ENCODE results near the gene NFYA. TPM values are rescaled to one million over a fixed set of nuclear protein-coding genes. Genes with fewer than 3 reads are reported as not detected.

The NFYA gene
- total RNA-seq, 1 donor from 2014 or later, result 27.8 TPM

GRCh38 chr6:41135062-41135832 lies 62.5 kb downstream of the NFYA start:
- DNase-seq (ENCODE audit: low read depth), result no peak
- no peaks in the 10 kb centered on the region for H3K27me3 Mint-ChIP-seq (ENCODE audit: low read depth, unreplicated experiment)
- Histone ChIP-seq H3K9me3 (ENCODE audit: insufficient read depth, low read depth, low read length) (no peaks in the 10 kb centered on the region), H3K27me3 (ENCODE audit: insufficient read depth, low read length) (no peaks in the 10 kb centered on the region), H3K4me3 (ENCODE audit: insufficient read depth, low read depth, low read length) (no peak overlapping the region), H3K4me2 (ENCODE audit: low read length) (no peak overlapping the region), H3K4me1 (ENCODE audit: insufficient read depth, low read length) (no peaks in the 10 kb centered on the region), H3K27ac (ENCODE audit: low read depth, low read length) (no peak overlapping the region), H3K79me2 (ENCODE audit: insufficient read depth, low read length) (no peaks in the 10 kb centered on the region), H3K9ac (ENCODE audit: low read length) (no peak overlapping the region), H4K20me1 (ENCODE audit: insufficient read depth, low read length) (no peaks in the 10 kb centered on the region), H3K36me3 (ENCODE audit: insufficient read depth, low read length) (no peaks in the 10 kb centered on the region), H2AFZ (ENCODE audit: low read depth, low read length) (no peak overlapping the region)
- H3K36me3 Mint-ChIP-seq (ENCODE audit: low read depth, unreplicated experiment), result peaks cover 9% of the 10 kb centered on the region
- no peak overlapping the region for H3K27ac Mint-ChIP-seq (ENCODE audit: unreplicated experiment)
- H3K4me3 Mint-ChIP-seq (ENCODE audit: unreplicated experiment), result no peak overlapping the region
- TF ChIP-seq CTCF (IDR thresholded peaks at IDR 0.05; ENCODE audit: insufficient read depth, low read depth, low read length) (no peak), EZH2 (IDR thresholded peaks at IDR 0.05; ENCODE audit: insufficient read depth, low read length) (no peak)
- peaks cover 2% of the 10 kb centered on the region for H3K4me1 Mint-ChIP-seq (ENCODE audit: low read depth, unreplicated experiment)
- FAIRE-seq, result no peak
- no peaks in the 10 kb centered on the region for H3K9me3 Mint-ChIP-seq (ENCODE audit: unreplicated experiment)

- no peaks in the 10 kb centered on the region for H3K4me1 ChIP-seq (ENCODE audit: insufficient read depth, low read length)
- Mint-ChIP-seq H3K27me3 (ENCODE audit: low read depth, unreplicated experiment) (no peaks in the 10 kb centered on the region), H3K27ac (ENCODE audit: unreplicated experiment) (no peak overlapping the region), H3K4me3 (ENCODE audit: unreplicated experiment) (no peak overlapping the region), H3K36me3 (ENCODE audit: low read depth, unreplicated experiment) (peaks cover 9% of the 10 kb centered on the region), H3K9me3 (ENCODE audit: unreplicated experiment) (no peaks in the 10 kb centered on the region), H3K4me1 (ENCODE audit: low read depth, unreplicated experiment) (peaks cover 2% of the 10 kb centered on the region)
- H3K9me3 ChIP-seq (ENCODE audit: insufficient read depth, low read depth, low read length), result no peaks in the 10 kb centered on the region
- H2AFZ ChIP-seq (ENCODE audit: low read depth, low read length), result no peak overlapping the region
- no peak overlapping the region for H3K9ac ChIP-seq (ENCODE audit: low read length)
- DNase-seq (ENCODE audit: low read depth), result no peak
- no peaks in the 10 kb centered on the region for H4K20me1 ChIP-seq (ENCODE audit: insufficient read depth, low read length)
- no peak for FAIRE-seq
- H3K79me2 ChIP-seq (ENCODE audit: insufficient read depth, low read length), result no peaks in the 10 kb centered on the region
- H3K27ac ChIP-seq (ENCODE audit: low read depth, low read length), result no peak overlapping the region
- TF ChIP-seq EZH2 (IDR thresholded peaks at IDR 0.05; ENCODE audit: insufficient read depth, low read length) (no peak), CTCF (IDR thresholded peaks at IDR 0.05; ENCODE audit: insufficient read depth, low read depth, low read length) (no peak)
- no peak overlapping the region for H3K4me2 ChIP-seq (ENCODE audit: low read length)
- no peak overlapping the region for H3K4me3 ChIP-seq (ENCODE audit: insufficient read depth, low read depth, low read length)
- no peaks in the 10 kb centered on the region for H3K36me3 ChIP-seq (ENCODE audit: insufficient read depth, low read length)
- H3K27me3 ChIP-seq (ENCODE audit: insufficient read depth, low read length), result no peaks in the 10 kb centered on the region
Observed at GRCh38 chr6:41136911-41137310, 64.1 kb downstream of the NFYA start.

GRCh38 chr6:41147917-41148316 lies 75.1 kb downstream of the NFYA start:
- H4K20me1 ChIP-seq (ENCODE audit: insufficient read depth, low read length), result no peaks in the 10 kb centered on the region
- DNase-seq (ENCODE audit: low read depth), result no peak
- no peak overlapping the region for H3K9ac ChIP-seq (ENCODE audit: low read length)
- no peak overlapping the region for H3K4me3 Mint-ChIP-seq (ENCODE audit: unreplicated experiment)
- FAIRE-seq, result no peak
- H3K27ac Mint-ChIP-seq (ENCODE audit: unreplicated experiment), result no peak overlapping the region
- no peaks in the 10 kb centered on the region for H3K9me3 Mint-ChIP-seq (ENCODE audit: unreplicated experiment)
- no peaks in the 10 kb centered on the region for H3K36me3 Mint-ChIP-seq (ENCODE audit: low read depth, unreplicated experiment)
- peaks cover 17% of the 10 kb centered on the region for H3K27me3 Mint-ChIP-seq (ENCODE audit: low read depth, unreplicated experiment)
- H3K4me3 ChIP-seq (ENCODE audit: insufficient read depth, low read depth, low read length), result no peak overlapping the region
- no peaks in the 10 kb centered on the region for H3K27me3 ChIP-seq (ENCODE audit: insufficient read depth, low read length)
- no peak overlapping the region for H3K4me2 ChIP-seq (ENCODE audit: low read length)
- H3K4me1 Mint-ChIP-seq (ENCODE audit: low read depth, unreplicated experiment), result no peaks in the 10 kb centered on the region
- H2AFZ ChIP-seq (ENCODE audit: low read depth, low read length), result no peak overlapping the region
- no peak overlapping the region for H3K27ac ChIP-seq (ENCODE audit: low read depth, low read length)
- no peaks in the 10 kb centered on the region for H3K4me1 ChIP-seq (ENCODE audit: insufficient read depth, low read length)
- H3K36me3 ChIP-seq (ENCODE audit: insufficient read depth, low read length), result no peaks in the 10 kb centered on the region
- no peaks in the 10 kb centered on the region for H3K79me2 ChIP-seq (ENCODE audit: insufficient read depth, low read length)
- TF ChIP-seq CTCF (IDR thresholded peaks at IDR 0.05; ENCODE audit: insufficient read depth, low read depth, low read length), result no peak
- no peak for TF ChIP-seq EZH2 (IDR thresholded peaks at IDR 0.05; ENCODE audit: insufficient read depth, low read length)
- H3K9me3 ChIP-seq (ENCODE audit: insufficient read depth, low read depth, low read length), result no peaks in the 10 kb centered on the region

Data from astrocyte (in vitro differentiated cells and primary cell).